HEK293 (cell line): Measurements from ENCODE around the gene ABCB11.

Experiments
- CTCF ChIA-PET: fragments of 350-600 bp; formaldehyde crosslinking; extraction: SDS; loops from one replicate; lab custom pipeline; 2021; ENCODE audit warnings: antibody characterized with exemption; lab: Yijun Ruan, JAX
- POLR2A ChIA-PET: fragments of 300-600 bp; formaldehyde crosslinking; extraction: SDS; loops from one replicate; lab custom pipeline; 2020; ENCODE audit warnings: antibody characterized with exemption, inconsistent platforms; lab: Yijun Ruan, JAX
- H3K27ac ChIP-seq: fragments of 200-500 bp; sonication (Bioruptor generic); 2 replicates; pipeline ENCODE4 v1.5.1; 2014; ENCODE audit warnings: low read depth, low read length, control low read depth, inconsistent platforms; ENCODE audit errors: extremely low read depth
- H3K36me3 ChIP-seq, 2 experiments: fragments of 200-500 bp in 1 of 2; sonication (Bioruptor generic) in 1 of 2; 1 replicate in 1 of 2; 2 replicates in 1 of 2; pipeline ENCODE4 v1.5.1; 2014 to 2017; ENCODE audit warnings: inconsistent platforms in 2 of 2, low read length in 2 of 2; ENCODE audit not compliant: control insufficient read depth in 2 of 2, insufficient read depth in 1 of 2
- H3K4me1 ChIP-seq: fragments of 200-500 bp; sonication (Bioruptor generic); 2 replicates; pipeline ENCODE4 v1.5.1; 2014; ENCODE audit warnings: mild to moderate bottlenecking, low read length, inconsistent platforms; ENCODE audit not compliant: control insufficient read depth, insufficient read depth
- H3K4me3 ChIP-seq: 2 replicates; pipeline ENCODE4 v1.5.1; 2011; ENCODE audit warnings: low read depth, mild to moderate bottlenecking, control low read depth, low read length, moderate library complexity
- H3K9me3 ChIP-seq: fragments of 200-500 bp; sonication (Bioruptor generic); 2 replicates; pipeline ENCODE4 v1.5.1; 2014; ENCODE audit warnings: low read depth, low read length, inconsistent platforms; ENCODE audit not compliant: control insufficient read depth, insufficient read depth
- ATF2 ChIP-seq: fragments of 450-650 bp; formaldehyde crosslinking; IDR thresholded peaks from 2 replicates; pipeline ENCODE4 v1.5.1; 2016; ENCODE audit warnings: missing biosample characterization, missing genetic modification characterization, low read depth
- CTCF ChIP-seq: fragments of 450-650 bp; formaldehyde crosslinking; IDR thresholded peaks from 2 replicates; pipeline ENCODE4 v1.5.1; 2016; ENCODE audit warnings: missing biosample characterization, missing genetic modification characterization
- ELK4 ChIP-seq: IDR thresholded peaks from 2 replicates; pipeline ENCODE4 v1.6.1; 2011; ENCODE audit warnings: mild to moderate bottlenecking, low read depth, low read length, borderline replicate concordance
- GLIS2 ChIP-seq: fragments of 450-650 bp; formaldehyde crosslinking; IDR thresholded peaks from 2 replicates; pipeline ENCODE4 v1.5.1; 2016; ENCODE audit warnings: missing biosample characterization, missing genetic modification characterization
- SCRT2 ChIP-seq: fragments of 450-650 bp; formaldehyde crosslinking; IDR thresholded peaks from 2 replicates; pipeline ENCODE4 v1.5.1; 2016; ENCODE audit warnings: missing biosample characterization, missing genetic modification characterization
- YY1 ChIP-seq: fragments of 450-650 bp; formaldehyde crosslinking; IDR thresholded peaks from 2 replicates; pipeline ENCODE4 v1.5.1; 2018; ENCODE audit warnings: missing biosample characterization, missing genetic modification characterization
- ZBTB26 ChIP-seq: fragments of 450-650 bp; formaldehyde crosslinking; optimal IDR thresholded peaks from 2 replicates; pipeline ENCODE3; 2016; ENCODE audit warnings: missing biosample characterization, mild to moderate bottlenecking, missing genetic modification characterization
- ZBTB7A ChIP-seq: fragments of 450-650 bp; formaldehyde crosslinking; IDR thresholded peaks from 2 replicates; pipeline ENCODE4 v1.5.1; 2016; ENCODE audit warnings: low read depth, missing biosample characterization, missing genetic modification characterization
- ZBTB8A ChIP-seq: fragments of 450-650 bp; formaldehyde crosslinking; IDR thresholded peaks from 2 replicates; pipeline ENCODE4 v1.5.1; 2016; ENCODE audit warnings: missing biosample characterization, missing genetic modification characterization
- ZFP41 ChIP-seq: fragments of 450-650 bp; formaldehyde crosslinking; IDR thresholded peaks from 2 replicates; pipeline ENCODE4 v1.5.1; 2016; ENCODE audit warnings: missing biosample characterization, missing genetic modification characterization, borderline replicate concordance
- ZNF133 ChIP-seq: fragments of 450-650 bp; formaldehyde crosslinking; IDR thresholded peaks from 2 replicates; pipeline ENCODE4 v1.5.1; 2016; ENCODE audit warnings: missing biosample characterization, missing genetic modification characterization
- ZNF184 ChIP-seq: fragments of 450-650 bp; IDR thresholded peaks from 2 replicates; pipeline ENCODE4 v1.5.1; 2018; ENCODE audit warnings: missing biosample characterization, mild to moderate bottlenecking, missing genetic modification characterization
- ZNF2 ChIP-seq: fragments of 450-650 bp; formaldehyde crosslinking; IDR thresholded peaks from 2 replicates; pipeline ENCODE4 v1.5.1; 2016; ENCODE audit warnings: missing biosample characterization, missing genetic modification characterization
- ZNF239 ChIP-seq: fragments of 450-650 bp; formaldehyde crosslinking; IDR thresholded peaks from 2 replicates; pipeline ENCODE4 v1.5.1; 2016; ENCODE audit warnings: missing biosample characterization, missing genetic modification characterization
- ZNF248 ChIP-seq: fragments of 450-650 bp; formaldehyde crosslinking; IDR thresholded peaks from 2 replicates; pipeline ENCODE4 v1.5.1; 2017; ENCODE audit warnings: missing biosample characterization, missing genetic modification characterization
- ZNF26 ChIP-seq: fragments of 450-650 bp; formaldehyde crosslinking; IDR thresholded peaks from 2 replicates; pipeline ENCODE4 v1.5.1; 2016; ENCODE audit warnings: missing biosample characterization, missing genetic modification characterization
- ZNF280D ChIP-seq: fragments of 450-650 bp; formaldehyde crosslinking; IDR thresholded peaks from 2 replicates; pipeline ENCODE4 v1.5.1; 2016; ENCODE audit warnings: missing biosample characterization, missing genetic modification characterization
- ZNF324 ChIP-seq: fragments of 450-650 bp; formaldehyde crosslinking; IDR thresholded peaks from 2 replicates; pipeline ENCODE4 v1.5.1; 2016; ENCODE audit warnings: missing biosample characterization, missing genetic modification characterization
- ZNF398 ChIP-seq: fragments of 450-650 bp; formaldehyde crosslinking; IDR thresholded peaks from 2 replicates; pipeline ENCODE4 v1.5.1; 2017; ENCODE audit warnings: missing biosample characterization, missing genetic modification characterization
- ZNF433 ChIP-seq: fragments of 450-650 bp; formaldehyde crosslinking; IDR thresholded peaks from 2 replicates; pipeline ENCODE4 v1.5.1; 2016; ENCODE audit warnings: missing biosample characterization, missing genetic modification characterization, low read depth
- ZNF514 ChIP-seq: fragments of 450-650 bp; formaldehyde crosslinking; IDR thresholded peaks from 2 replicates; pipeline ENCODE4 v1.5.1; 2016; ENCODE audit warnings: missing biosample characterization, missing genetic modification characterization
- ZNF677 ChIP-seq: fragments of 450-650 bp; IDR thresholded peaks from 2 replicates; pipeline ENCODE4 v1.5.0; 2018; ENCODE audit warnings: missing biosample characterization, mild to moderate bottlenecking, missing genetic modification characterization, moderate library complexity
- ZNF777 ChIP-seq: fragments of 450-650 bp; formaldehyde crosslinking; IDR thresholded peaks from 2 replicates; pipeline ENCODE4 v1.5.1; 2017; ENCODE audit warnings: missing biosample characterization, missing genetic modification characterization, borderline replicate concordance
- ZSCAN18 ChIP-seq: fragments of 450-650 bp; formaldehyde crosslinking; IDR thresholded peaks from 2 replicates; pipeline ENCODE4 v1.5.1; 2016; ENCODE audit warnings: missing biosample characterization, missing genetic modification characterization

ABCB11 gene

GRCh38 chr2:168894101-168894500 lies 137.0 kb downstream of the ABCB11 start (continued):
- no peak for TF ChIP-seq ZNF26
- no peak for TF ChIP-seq ZNF248 (tag by site-specific recombination)
- no peak for TF ChIP-seq ZNF777 (tag by site-specific recombination)
- no peak for TF ChIP-seq ZNF324 (tag by site-specific recombination)
- no peak for TF ChIP-seq CTCF (tag by site-specific recombination)
- no peak for TF ChIP-seq ATF2 (tag by site-specific recombination)
- TF ChIP-seq ZSCAN18 (tag by site-specific recombination) = no peak
- TF ChIP-seq ZNF239 = no peak
- no peak for TF ChIP-seq ZFP41

GRCh38 chr2:168892327-168892726 lies 138.8 kb downstream of the ABCB11 start:
- peaks cover 5 to 12% of the 10 kb centered on the region in 2 experiments; a peak in 2 of 3 replicates for H3K36me3 ChIP-seq
- ChIA-PET POLR2A (no interaction called here), CTCF (no interaction called here)
- H3K9me3 ChIP-seq = no peaks in the 10 kb centered on the region
- H3K4me1 ChIP-seq = no peaks in the 10 kb centered on the region
- no peak overlapping the region for H3K4me3 ChIP-seq
- H3K27ac ChIP-seq = no peak overlapping the region
- TF ChIP-seq ZNF677 (no peak), ZBTB26 (tag by site-specific recombination) (no peak), ZNF514 (tag by site-specific recombination) (no peak), ZNF433 (tag by site-specific recombination) (no peak), SCRT2 (tag by site-specific recombination) (no peak), ZNF398 (tag by site-specific recombination) (no peak), YY1 (no peak), ZBTB8A (no peak), ZBTB7A (tag by site-specific recombination) (no peak), GLIS2 (tag by site-specific recombination) (no peak), ZNF133 (tag by site-specific recombination) (no peak), ZNF2 (tag by site-specific recombination) (no peak), ELK4 (no peak), ZNF280D (tag by site-specific recombination) (no peak), ZNF184 (tag by site-specific recombination) (no peak)
